GM12878 (cell line): Measurements from ENCODE around the gene ASF1B. TPM values are rescaled to one million over a fixed set of nuclear protein-coding genes. Genes with fewer than 3 reads are reported as not detected.

Experiments used
- ATF2 ChIP-seq: IDR thresholded peaks from 2 replicates; pipeline ENCODE4 v1.6.1; 2012; ENCODE audit warnings: low read length, inconsistent platforms
- BHLHE40 ChIP-seq, 2 experiments: fragments of 450-650 bp in 1 of 2; IDR thresholded peaks; 2 replicates each; pipeline ENCODE4 v1.6.1; 2011 to 2017; ENCODE audit warnings: low read depth in 2 of 2, borderline replicate concordance in 1 of 2, improper control_type of control experiment in 1 of 2, low read length in 1 of 2, mild to moderate bottlenecking in 1 of 2
- CHD4 ChIP-seq: fragments of 200-600 bp; sonication (generic); IDR thresholded peaks from 2 replicates; pipeline ENCODE4 v1.6.1; 2016; ENCODE audit warnings: mild to moderate bottlenecking
- CTCF ChIP-seq, 3 experiments: IDR thresholded peaks in 2 of 3; conservative IDR thresholded peaks in 1 of 3; 2 replicates each; pipeline ENCODE4 v1.5.1; 2011; ENCODE audit warnings: low read depth in 3 of 3, low read length in 3 of 3, mild to moderate bottlenecking in 3 of 3, control low read depth in 2 of 3, moderate library complexity in 2 of 3, inconsistent platforms in 1 of 3, mixed read lengths in 1 of 3; ENCODE audit not compliant: control insufficient read depth in 2 of 3, insufficient read depth in 1 of 3; ENCODE audit errors: extremely low read depth in 1 of 3
- FOXK2 ChIP-seq: fragments of 450-650 bp; IDR thresholded peaks from 2 replicates; pipeline ENCODE4 v1.6.1; 2017; ENCODE audit warnings: mild to moderate bottlenecking, moderate library complexity
- FOXM1 ChIP-seq: IDR thresholded peaks from 2 replicates; pipeline ENCODE4 v1.6.1; 2012; ENCODE audit warnings: low read depth, mild to moderate bottlenecking, inconsistent platforms, low read length, moderate library complexity
- TCF3 ChIP-seq: IDR thresholded peaks from 2 replicates; pipeline ENCODE4 v1.6.1; 2012; ENCODE audit warnings: low read depth, mild to moderate bottlenecking, low read length, borderline replicate concordance; ENCODE audit not compliant: insufficient read depth
- polyA plus RNA-seq, 11 experiments: library from polyadenylated mRNA; depleted of rRNA in 4 of 11; unstranded in 6 of 11; stranded (reverse) in 5 of 11; fragments of >200 nt; fragmentation: Nextera tagmentation in 4 of 11; fragmentation: Illumina TruSeq in 1 of 11; extraction: Ambion mirVana in 4 of 11; extraction: Trizol in 1 of 11; gene quantifications; 1 replicate in 1 of 11; 2 replicates in 10 of 11; pipeline versions ENCODE4 v1.2.1 to v1.2.3, GENCODE V29; 2011 to 2016; ENCODE audit warnings: inconsistent platforms in 2 of 11, missing spikeins in 2 of 11, low read depth in 1 of 11
- total RNA-seq, 4 experiments: library from RNA; depleted of rRNA in 3 of 4; stranded (reverse); fragments of >200 nt in 3 of 4; fragmentation: Illumina TruSeq in 1 of 4; extraction: Trizol in 1 of 4; gene quantifications; 2 replicates each; pipeline versions ENCODE4 v1.2.1 to v1.2.3, GENCODE V29; 2013 to 2021

Gene ASF1B
- total and polyA plus RNA-seq, 10 of the 15 experiments (the other 5 are each of a cell fraction or from before 2014, with no cell fraction given) = 10.4 to 217 (median 90.2) TPM

GRCh38 chr19:14078411-14078810 is 58.0 kb downstream of the ASF1B start (continued):
- TF ChIP-seq CTCF (IDR thresholded peaks at IDR 0.05 in 2 of 3, conservative IDR thresholded peaks at IDR 0.05 in 1 of 3; ENCODE audit: control insufficient read depth in 2 of 3, extremely low read depth in 1 of 3, insufficient read depth in 1 of 3, low read depth in 3 of 3, low read length in 3 of 3) (no peak), BHLHE40 (IDR thresholded peaks at IDR 0.05; ENCODE audit: borderline replicate concordance in 1 of 2, low read depth in 2 of 2, low read length in 1 of 2) (no peak), CHD4 (no peak), TCF3 (no peak), ATF2 (no peak), FOXK2 (no peak), FOXM1 (no peak)
